ENCODE data around the gene SLC25A21.

SLC25A21 gene

GRCh38 chr14:36658123-36659009, 514.0 kb downstream of the SLC25A21 start:
- no peak for DNase-seq

GRCh38 chr14:36657399-36658122, 514.8 kb downstream of the SLC25A21 start:
- no peak for DNase-seq

GRCh38 chr14:36656687-36657398, 515.6 kb downstream of the SLC25A21 start:
- DNase-seq: no peak

GRCh38 chr14:36655963-36656686, 516.3 kb downstream of the SLC25A21 start:
- no peak for DNase-seq

- no peak for DNase-seq
Observed at GRCh38 chr14:36655571-36655962, 516.8 kb downstream of the SLC25A21 start.

GRCh38 chr14:36654794-36655381, 517.5 kb downstream of the SLC25A21 start:
- DNase-seq: no peak

GRCh38 chr14:36653962-36654793, 518.2 kb downstream of the SLC25A21 start:
- DNase-seq: no peak

GRCh38 chr14:36653413-36653812, 519.0 kb downstream of the SLC25A21 start:
- no peak for DNase-seq

GRCh38 chr14:36652542-36653201, 519.7 kb downstream of the SLC25A21 start:
- no peak for DNase-seq

GRCh38 chr14:36649872-36650650, 522.3 kb downstream of the SLC25A21 start:
- DNase-seq: no peak

GRCh38 chr14:36647824-36648753, 524.3 kb downstream of the SLC25A21 start:
- DNase-seq: no peak

GRCh38 chr14:36647417-36647823, 525.0 kb downstream of the SLC25A21 start:
- no peak for DNase-seq

- no peak for DNase-seq
Observed at GRCh38 chr14:36646664-36647416, 525.6 kb downstream of the SLC25A21 start.

GRCh38 chr14:36633580-36633979, 538.8 kb downstream of the SLC25A21 start:
- no peak for DNase-seq

Measured in activated CD4-positive, alpha-beta T cell treated with anti-CD3 and anti-CD28 coated beads for 1 hour (primary cell).